Smooth muscle cell of the brain vasculature (primary cell): ENCODE measurements around the gene MGAT4A.

Experiments
- DNase-seq: peaks from one replicate; pipeline ENCODE4 v3.0.0-alpha.2; 2012; ENCODE audit warnings: low read depth, low spot score

MGAT4A gene

DNA sequence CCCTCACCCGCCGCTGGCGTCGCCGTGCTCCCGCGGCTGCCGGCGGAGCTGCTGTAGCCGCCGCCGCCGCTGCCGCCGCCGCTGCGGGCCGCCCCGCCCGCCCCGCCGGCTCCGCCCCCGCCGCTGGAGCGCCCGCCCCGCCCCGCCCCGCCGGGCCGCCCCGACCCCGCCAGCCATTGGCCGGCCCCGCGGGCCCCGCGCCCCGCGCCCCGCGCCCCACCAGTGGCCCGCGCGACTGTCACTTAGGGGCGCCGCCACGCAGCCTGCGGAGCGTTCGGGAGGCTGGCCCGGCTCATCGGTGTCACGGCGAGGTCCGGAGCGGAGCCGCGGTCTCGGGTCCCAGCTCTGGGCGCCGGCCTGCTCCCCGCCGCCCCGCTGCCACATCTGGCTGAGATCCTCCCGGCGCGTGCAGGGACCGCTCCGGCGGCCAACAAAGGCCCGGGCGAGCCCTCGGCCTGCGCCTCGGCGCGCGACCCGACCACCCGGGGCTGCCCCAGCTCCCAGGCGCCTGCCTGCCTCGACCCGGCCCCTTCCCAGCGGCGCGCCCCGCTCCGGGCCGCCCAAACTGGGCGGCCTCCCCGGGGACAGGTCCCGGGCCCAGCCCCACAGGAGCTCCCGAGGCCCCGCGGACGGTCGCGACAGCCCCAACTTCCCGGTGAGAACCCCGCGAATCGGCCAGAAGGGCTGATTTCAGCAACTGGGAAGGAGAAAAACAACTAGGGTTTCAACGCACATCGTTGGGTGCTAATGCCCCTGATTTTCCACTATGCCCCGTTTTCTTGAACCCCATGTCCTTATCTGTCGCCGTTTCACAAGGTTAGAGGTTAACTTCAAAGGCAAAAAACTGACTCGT lies at the start of gene MGAT4A:
MGAT4A (minus strand) TSS at position 92 of the 853 bp plus-strand sequence. CDS start 4,800 bp downstream, outside the sequence.
- DNase-seq = no peak

DNA sequence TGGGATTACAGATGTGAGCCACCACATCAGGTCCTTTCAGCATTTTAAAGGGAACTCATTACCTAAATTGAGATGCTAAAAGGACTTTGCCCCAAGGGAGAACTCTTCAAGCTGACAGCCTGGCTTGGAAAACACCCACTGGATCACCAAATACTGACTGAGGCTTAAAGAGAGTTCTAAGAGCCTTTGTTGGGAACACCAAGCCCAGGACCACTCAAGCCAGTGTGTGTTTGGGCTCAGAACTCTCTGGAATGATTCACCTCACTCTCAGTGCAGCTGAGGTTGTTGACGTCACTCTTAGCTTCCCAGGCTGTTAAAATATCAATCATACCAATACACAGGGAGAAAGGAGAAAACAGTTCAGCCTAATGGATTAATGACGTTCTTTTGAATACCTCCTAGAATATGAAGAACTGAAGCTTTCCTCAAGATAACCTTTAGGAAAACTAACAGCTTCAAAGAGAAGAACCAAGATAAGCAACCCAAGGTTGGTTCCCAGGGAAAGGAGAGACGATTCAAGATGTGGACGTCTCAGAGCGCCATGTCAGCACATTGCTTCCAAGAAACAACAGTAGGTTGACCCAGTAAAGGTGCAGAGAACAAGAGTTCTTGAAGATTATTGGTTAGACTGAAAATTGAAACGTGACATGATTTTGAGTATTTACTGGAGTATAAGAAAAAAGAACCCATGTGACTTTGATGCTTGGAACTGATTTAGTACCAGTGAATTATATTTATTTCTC lies 48.0 kb upstream of the MGAT4A start:
- no peak for DNase-seq

GRCh38 chr2:98778151-98778550 lies 47.2 kb upstream of the MGAT4A start:
- DNase-seq = no peak

DNA sequence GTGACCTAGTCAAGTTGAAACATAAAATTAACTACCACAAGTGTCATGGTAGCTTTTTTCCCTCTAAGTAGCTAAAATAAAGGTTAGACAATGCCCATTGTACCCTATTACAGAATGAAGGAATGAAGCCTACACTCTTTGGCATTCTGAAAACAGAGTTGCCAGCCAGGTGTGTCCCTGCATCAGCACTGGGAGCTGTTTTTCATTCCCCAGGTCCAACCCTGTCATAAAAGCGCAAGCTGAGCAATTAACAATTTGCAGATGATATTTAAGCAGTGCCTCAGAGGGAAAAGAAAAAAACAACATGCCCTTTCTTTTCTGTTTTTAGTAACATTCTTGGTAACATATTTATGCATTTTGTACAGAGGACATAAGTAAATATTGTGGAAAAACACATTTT lies 46.8 kb upstream of the MGAT4A start:
- no peak for DNase-seq

- no peak for DNase-seq
Observed at GRCh38 chr2:98777076-98777475, 46.1 kb upstream of the MGAT4A start.

DNA sequence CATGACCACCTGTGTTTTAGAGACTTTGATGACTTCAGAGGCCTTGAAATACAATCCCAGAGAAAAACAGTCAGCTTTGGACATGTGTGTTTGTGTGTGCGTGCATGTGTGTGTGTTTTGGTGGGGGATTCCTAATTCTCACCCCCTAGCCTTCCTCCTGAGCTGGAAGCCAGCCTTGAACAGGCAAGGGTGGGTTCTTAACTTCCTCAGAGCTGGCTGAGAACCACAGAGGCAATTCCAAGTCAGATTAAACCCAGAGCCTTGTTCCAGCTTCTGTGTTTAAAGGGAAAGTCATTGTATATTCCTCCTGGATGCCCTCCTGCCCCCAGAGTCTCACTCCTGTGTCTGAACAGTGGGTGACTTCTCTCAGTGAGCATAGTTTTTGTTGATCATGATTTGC lies 45.2 kb upstream of the MGAT4A start:
- DNase-seq = no peak

GRCh38 chr2:98775146-98775986 lies 44.4 kb upstream of the MGAT4A start:
- DNase-seq = no peak

GRCh38 chr2:98773907-98774306 lies 43.0 kb upstream of the MGAT4A start:
- DNase-seq = no peak

GRCh38 chr2:98773169-98773568 lies 42.2 kb upstream of the MGAT4A start:
- DNase-seq = no peak

- DNase-seq = no peak
Observed at GRCh38 chr2:98772536-98772935, 41.6 kb upstream of the MGAT4A start.

GRCh38 chr2:98771721-98772524 lies 41.0 kb upstream of the MGAT4A start:
- no peak for DNase-seq

DNA sequence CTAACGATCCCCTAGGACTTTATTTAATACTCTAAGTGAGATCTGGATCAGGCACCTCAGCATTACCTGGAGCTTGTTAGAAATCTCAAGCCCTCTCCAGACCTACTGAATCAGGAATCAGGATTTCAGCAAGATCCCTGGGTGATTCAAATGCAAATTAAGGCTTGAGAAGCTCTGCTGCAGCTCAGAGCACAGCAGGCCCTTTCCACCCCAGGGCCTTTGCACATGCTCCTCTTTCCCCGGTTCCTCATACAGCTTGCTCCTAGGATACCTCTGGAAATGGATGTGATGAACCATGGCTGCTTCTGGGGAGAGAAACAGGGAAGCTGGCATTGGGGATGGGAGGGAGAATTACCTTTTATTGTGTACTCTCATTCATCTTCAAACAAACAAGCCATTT lies 40.3 kb upstream of the MGAT4A start:
- DNase-seq = no peak

- DNase-seq = no peak
Observed at GRCh38 chr2:98769784-98770183, 38.9 kb upstream of the MGAT4A start.

GRCh38 chr2:98769114-98769476 lies 38.2 kb upstream of the MGAT4A start:
- DNase-seq = no peak

GRCh38 chr2:98768384-98769113 lies 37.6 kb upstream of the MGAT4A start:
- DNase-seq = peak; percentile 73

- no peak for DNase-seq
Observed at GRCh38 chr2:98764499-98764898, 33.6 kb upstream of the MGAT4A start.

DNA sequence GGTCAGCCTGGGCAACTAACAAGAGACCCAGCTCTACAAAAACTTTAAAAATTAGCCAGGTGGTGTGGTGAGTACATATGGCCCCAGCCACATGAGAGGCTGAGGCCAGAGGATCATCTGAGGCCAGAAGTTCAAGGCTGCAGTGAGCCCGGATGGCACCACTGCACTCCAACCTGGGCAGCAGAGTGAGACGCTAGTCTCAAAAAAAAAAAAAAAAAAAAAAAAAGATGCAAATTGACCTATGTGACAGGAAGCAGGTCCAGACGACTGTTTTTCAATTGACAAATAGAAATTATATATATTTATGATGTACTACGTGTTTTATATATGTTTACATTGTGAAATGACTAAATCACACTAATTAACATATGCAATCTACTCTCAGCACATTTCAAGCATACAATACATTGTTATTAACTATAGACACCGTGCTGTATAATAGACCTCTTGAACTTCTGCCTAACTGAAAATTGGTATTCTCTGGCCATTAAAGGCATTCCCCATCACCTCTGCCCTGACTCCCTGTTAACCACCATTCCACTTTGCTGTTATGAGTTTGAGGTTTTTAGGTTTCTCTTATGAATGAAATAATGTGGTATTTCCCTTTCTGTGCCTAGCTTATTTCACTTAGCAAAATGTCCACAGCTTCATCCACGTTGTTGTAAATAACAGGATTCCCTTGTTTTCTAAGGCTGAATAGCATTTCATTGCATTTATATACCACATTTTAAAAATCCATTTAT lies 32.4 kb upstream of the MGAT4A start:
- no peak for DNase-seq

GRCh38 chr2:98761909-98762308 lies 31.0 kb upstream of the MGAT4A start:
- DNase-seq = no peak

GRCh38 chr2:98761267-98761781 lies 30.4 kb upstream of the MGAT4A start:
- DNase-seq = no peak
